ENCODE measurements around the gene SMARCAD1.
"Not testable (repeated sequence)": the region's sequence is repeated elsewhere in the genome, so short reads cannot be mapped to it uniquely, and the experiment has no call there.

The SMARCAD1 gene

DNA sequence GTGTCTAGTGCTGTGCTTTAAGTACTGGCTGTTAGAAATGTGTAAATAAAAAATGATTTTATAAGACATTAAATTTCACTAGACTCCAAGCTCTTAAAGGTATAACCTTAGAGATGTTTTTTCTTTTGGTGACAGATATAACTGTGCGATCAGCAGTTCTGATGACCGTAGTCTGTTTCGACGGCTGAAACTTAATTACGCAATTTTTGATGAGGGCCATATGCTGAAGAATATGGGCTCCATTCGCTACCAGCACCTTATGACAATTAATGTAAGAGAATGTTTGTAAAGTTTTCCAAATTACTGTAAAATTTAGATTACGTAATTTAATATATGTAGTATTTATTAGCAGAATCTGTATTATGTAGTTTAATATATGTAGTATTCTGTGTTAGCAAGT is 68.5 kb downstream of the SMARCAD1 start:
- TF ChIP-seq, protein P1, sequence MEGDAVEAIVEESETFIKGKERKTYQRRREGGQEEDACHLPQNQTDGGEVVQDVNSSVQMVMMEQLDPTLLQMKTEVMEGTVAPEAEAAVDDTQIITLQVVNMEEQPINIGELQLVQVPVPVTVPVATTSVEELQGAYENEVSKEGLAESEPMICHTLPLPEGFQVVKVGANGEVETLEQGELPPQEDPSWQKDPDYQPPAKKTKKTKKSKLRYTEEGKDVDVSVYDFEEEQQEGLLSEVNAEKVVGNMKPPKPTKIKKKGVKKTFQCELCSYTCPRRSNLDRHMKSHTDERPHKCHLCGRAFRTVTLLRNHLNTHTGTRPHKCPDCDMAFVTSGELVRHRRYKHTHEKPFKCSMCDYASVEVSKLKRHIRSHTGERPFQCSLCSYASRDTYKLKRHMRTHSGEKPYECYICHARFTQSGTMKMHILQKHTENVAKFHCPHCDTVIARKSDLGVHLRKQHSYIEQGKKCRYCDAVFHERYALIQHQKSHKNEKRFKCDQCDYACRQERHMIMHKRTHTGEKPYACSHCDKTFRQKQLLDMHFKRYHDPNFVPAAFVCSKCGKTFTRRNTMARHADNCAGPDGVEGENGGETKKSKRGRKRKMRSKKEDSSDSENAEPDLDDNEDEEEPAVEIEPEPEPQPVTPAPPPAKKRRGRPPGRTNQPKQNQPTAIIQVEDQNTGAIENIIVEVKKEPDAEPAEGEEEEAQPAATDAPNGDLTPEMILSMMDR (IDR thresholded peaks at IDR 0.05; ENCODE audit: control insufficient read depth, insufficient read depth, low read depth, low read length, missing control alignments), result no peak
- DNase-seq (ENCODE audit: low read depth), result no peak
- no peak overlapping the region for H3K4me3 ChIP-seq (ENCODE audit: control insufficient read depth, low read depth, low read length)

DNA sequence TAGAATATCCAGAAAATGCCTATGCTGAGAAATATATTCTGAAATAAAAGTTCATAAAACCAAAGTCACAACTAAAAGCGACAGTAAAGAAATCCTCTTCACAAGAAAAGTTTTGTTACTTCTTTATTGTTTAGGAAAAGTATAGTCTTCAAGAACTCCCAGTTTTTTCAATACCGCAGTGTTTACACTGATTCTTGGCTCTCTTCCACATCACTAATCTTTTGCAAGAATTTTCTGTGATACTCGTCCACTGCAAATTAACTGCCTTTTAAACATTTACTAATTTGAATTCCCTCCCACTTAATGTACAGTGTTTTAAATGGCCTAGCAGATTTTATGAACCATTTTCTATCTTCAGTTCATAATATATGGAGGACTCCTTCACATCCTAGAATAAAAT is 69.9 kb downstream of the SMARCAD1 start:
- TF ChIP-seq, protein P1 (IDR thresholded peaks at IDR 0.05; ENCODE audit: control insufficient read depth, insufficient read depth, low read depth, low read length, missing control alignments), result no peak
- no peak for DNase-seq (ENCODE audit: low read depth)
- H3K4me3 ChIP-seq (ENCODE audit: control insufficient read depth, low read depth, low read length), result no peak overlapping the region

- no peak overlapping the region for H3K4me3 ChIP-seq (ENCODE audit: control insufficient read depth, low read depth, low read length)
- DNase-seq (ENCODE audit: low read depth), result no peak
- TF ChIP-seq, protein P1 (IDR thresholded peaks at IDR 0.05; ENCODE audit: control insufficient read depth, insufficient read depth, low read depth, low read length, missing control alignments), result no peak
These were observed 71.1 kb downstream of the SMARCAD1 start for GRCh38 chr4:94278781-94279180.

GRCh38 chr4:94284889-94285288 is 77.2 kb downstream of the SMARCAD1 start:
- TF ChIP-seq, protein P1 (IDR thresholded peaks at IDR 0.05; ENCODE audit: control insufficient read depth, insufficient read depth, low read depth, low read length, missing control alignments), result no peak
- H3K4me3 ChIP-seq (ENCODE audit: control insufficient read depth, low read depth, low read length), result no peak overlapping the region
- no peak for DNase-seq (ENCODE audit: low read depth)

DNA sequence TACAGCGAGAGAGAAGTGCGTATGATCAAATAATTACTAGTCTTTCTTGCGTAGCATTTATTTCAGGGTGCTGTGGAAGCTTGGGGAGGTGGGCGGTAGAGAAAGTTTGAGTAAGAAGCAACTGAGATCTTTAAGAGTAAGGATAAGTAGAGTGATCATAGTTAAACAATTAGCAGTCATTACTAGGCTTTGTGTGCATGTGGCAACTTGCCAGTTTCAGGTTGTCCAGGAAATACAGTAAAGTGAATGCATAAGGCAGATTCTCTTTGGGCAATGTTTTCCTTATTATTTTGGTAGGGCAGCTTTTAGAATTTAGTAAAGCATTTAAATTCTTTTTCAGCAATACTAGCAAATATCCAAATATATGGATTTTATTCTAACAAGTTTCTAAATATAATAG is 78.0 kb downstream of the SMARCAD1 start:
- no peak for DNase-seq (ENCODE audit: low read depth)
- TF ChIP-seq, protein P1 (IDR thresholded peaks at IDR 0.05; ENCODE audit: control insufficient read depth, insufficient read depth, low read depth, low read length, missing control alignments), result no peak
- H3K4me3 ChIP-seq (ENCODE audit: control insufficient read depth, low read depth, low read length), result no peak overlapping the region

GRCh38 chr4:94290245-94290644 is 82.6 kb downstream of the SMARCAD1 start:
- H3K4me3 ChIP-seq (ENCODE audit: control insufficient read depth, low read depth, low read length), result no peak overlapping the region
- TF ChIP-seq, protein P1 (IDR thresholded peaks at IDR 0.05; ENCODE audit: control insufficient read depth, insufficient read depth, low read depth, low read length, missing control alignments), result no peak
- no peak for DNase-seq (ENCODE audit: low read depth)

DNA sequence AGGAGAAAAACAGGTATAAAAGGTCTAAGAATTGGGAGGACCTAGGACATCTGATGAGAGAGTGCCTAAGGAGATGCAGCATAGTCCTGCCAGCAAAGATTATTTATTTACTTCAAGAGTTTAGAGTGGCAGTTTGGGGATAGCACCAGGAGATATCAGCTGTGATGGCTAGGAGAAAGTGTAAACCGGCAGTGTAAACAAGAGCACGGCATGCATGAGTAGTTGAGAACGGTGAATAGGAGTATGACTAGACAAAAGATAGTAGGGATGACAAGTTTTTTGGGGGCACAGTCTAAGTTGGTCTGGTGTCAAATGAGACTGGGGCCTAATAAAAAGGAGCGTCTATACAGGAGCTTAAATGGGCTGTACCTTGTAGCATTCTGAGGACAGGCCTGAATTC is 86.3 kb downstream of the SMARCAD1 start:
- H3K4me3 ChIP-seq (ENCODE audit: control insufficient read depth, low read depth, low read length); DNase-seq (ENCODE audit: low read depth): not testable (repeated sequence)

DNA sequence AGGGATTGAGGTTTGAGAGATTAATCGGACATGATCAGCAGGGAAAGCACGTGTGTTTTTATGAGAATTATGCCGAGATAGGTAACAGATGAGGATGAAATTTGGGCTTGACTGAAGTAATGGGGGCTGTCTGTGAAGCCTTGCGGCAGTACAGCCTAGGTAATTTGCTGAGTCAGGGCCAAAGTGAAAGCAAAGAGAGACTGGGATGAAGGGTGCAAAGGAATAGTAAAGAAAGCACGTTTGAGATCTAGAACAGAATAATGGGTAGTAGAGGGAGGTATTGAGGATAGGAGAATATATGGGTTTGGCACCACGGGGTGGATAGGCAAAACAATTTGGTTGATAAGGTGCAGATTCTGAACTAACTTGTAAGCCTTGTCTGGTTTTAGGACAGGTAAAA is 87.8 kb downstream of the SMARCAD1 start:
- not testable (repeated sequence) for H3K4me3 ChIP-seq (ENCODE audit: control insufficient read depth, low read depth, low read length); DNase-seq (ENCODE audit: low read depth)

Measured in AG09309 (cell line).